Measurements from ENCODE around the gene MAPK14. TPM values are rescaled to one million over a fixed set of nuclear protein-coding genes. Genes with fewer than 3 reads are reported as not detected.

MAPK14 gene
- total and polyA plus RNA-seq, 4 donors, result 16.9 to 82.7 (median 35.9) TPM

DNA sequence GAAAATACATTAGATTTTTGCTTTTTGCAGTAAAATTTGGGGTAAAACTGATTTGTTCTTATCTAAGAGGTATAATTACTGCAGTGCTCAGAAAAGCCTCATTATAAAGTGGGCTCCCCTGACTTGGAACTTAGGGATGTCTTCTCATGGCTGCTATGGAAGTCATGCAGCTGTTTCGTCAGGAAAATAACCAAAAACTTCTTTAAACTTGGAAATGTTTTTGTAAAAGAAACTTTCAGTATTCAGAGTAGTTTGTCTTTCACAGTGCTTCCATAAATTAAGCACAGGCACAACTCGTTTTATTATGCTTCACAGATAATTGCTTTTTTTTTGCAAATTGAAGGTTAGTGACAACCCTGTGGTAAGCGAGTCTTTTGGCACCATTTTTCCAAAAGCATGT lies 6.8 kb downstream of the MAPK14 start:
- DNase-seq (ENCODE audit: low spot score), result no peak
- 77% methylated on average over 3 of the region's 3 CpGs for WGBS
- no peaks in the 10 kb centered on the region for H3K9me3 ChIP-seq (ENCODE audit: control insufficient read depth in 4 of 4, low read length in 3 of 4)
- no peak overlapping the region for H3K4me3 ChIP-seq (ENCODE audit: low read depth in 1 of 3, low read length in 3 of 3)
- no peak overlapping the region for H3K9ac ChIP-seq (ENCODE audit: low read depth in 1 of 2, low read length in 2 of 2)
- peaks cover 24 to 58% (median 30%) of the 10 kb centered on the region in 4 donors for H3K4me1 ChIP-seq (ENCODE audit: control insufficient read depth in 4 of 4, insufficient read depth in 4 of 4, low read length in 3 of 4)
- TF ChIP-seq, protein P1, sequence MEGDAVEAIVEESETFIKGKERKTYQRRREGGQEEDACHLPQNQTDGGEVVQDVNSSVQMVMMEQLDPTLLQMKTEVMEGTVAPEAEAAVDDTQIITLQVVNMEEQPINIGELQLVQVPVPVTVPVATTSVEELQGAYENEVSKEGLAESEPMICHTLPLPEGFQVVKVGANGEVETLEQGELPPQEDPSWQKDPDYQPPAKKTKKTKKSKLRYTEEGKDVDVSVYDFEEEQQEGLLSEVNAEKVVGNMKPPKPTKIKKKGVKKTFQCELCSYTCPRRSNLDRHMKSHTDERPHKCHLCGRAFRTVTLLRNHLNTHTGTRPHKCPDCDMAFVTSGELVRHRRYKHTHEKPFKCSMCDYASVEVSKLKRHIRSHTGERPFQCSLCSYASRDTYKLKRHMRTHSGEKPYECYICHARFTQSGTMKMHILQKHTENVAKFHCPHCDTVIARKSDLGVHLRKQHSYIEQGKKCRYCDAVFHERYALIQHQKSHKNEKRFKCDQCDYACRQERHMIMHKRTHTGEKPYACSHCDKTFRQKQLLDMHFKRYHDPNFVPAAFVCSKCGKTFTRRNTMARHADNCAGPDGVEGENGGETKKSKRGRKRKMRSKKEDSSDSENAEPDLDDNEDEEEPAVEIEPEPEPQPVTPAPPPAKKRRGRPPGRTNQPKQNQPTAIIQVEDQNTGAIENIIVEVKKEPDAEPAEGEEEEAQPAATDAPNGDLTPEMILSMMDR (IDR thresholded peaks at IDR 0.05; ENCODE audit: low read depth, low read length, missing input control), result no peak
- TF ChIP-seq SP1 (IDR thresholded peaks at IDR 0.05) (no peak), HNF4A (conservative IDR thresholded peaks at IDR 0.05) (no peak), RXRA (IDR thresholded peaks at IDR 0.05) (no peak), HNF4G (IDR thresholded peaks at IDR 0.05) (no peak)
- TF ChIP-seq, protein P2, sequence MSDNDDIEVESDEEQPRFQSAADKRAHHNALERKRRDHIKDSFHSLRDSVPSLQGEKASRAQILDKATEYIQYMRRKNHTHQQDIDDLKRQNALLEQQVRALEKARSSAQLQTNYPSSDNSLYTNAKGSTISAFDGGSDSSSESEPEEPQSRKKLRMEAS (IDR thresholded peaks at IDR 0.05), result no peak
- H3K36me3 ChIP-seq (ENCODE audit: control insufficient read depth in 4 of 4, insufficient read depth in 3 of 4, low read depth in 1 of 4, low read length in 3 of 4), result no peaks in the 10 kb centered on the region
- H3K27ac ChIP-seq (ENCODE audit: low read depth in 1 of 2, low read length in 2 of 2), result no peak overlapping the region
- H3K27me3 ChIP-seq (ENCODE audit: control insufficient read depth in 4 of 4, insufficient read depth in 4 of 4, low read length in 3 of 4), result no peaks in the 10 kb centered on the region

DNA sequence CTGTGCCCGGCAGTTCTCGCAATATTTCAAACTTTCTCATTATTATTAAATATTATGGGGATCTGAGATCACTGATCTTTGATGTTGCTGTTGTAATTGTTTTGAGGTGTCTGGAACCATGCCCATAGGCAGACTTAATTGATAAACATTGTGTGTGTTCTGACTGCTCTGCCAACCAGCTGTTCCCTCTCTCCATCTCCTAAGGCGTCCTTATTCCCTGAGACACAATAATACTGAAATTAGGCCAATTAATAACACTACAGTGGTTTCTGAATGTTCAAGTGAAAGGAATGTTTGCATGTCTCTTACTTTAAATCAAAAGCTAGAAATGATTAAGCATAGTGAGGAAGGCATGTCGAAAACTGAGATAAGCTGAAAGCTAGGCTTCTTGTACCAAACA lies 7.6 kb downstream of the MAPK14 start:
- H3K27me3 ChIP-seq (ENCODE audit: control insufficient read depth in 4 of 4, insufficient read depth in 4 of 4, low read length in 3 of 4), result no peaks in the 10 kb centered on the region
- no peaks in the 10 kb centered on the region for H3K9me3 ChIP-seq (ENCODE audit: control insufficient read depth in 4 of 4, low read length in 3 of 4)
- 75% methylated on average over 4 of the region's 4 CpGs for WGBS
- H3K4me3 ChIP-seq (ENCODE audit: low read depth in 1 of 3, low read length in 3 of 3), result no peak overlapping the region
- H3K36me3 ChIP-seq (ENCODE audit: control insufficient read depth in 4 of 4, insufficient read depth in 3 of 4, low read depth in 1 of 4, low read length in 3 of 4), result no peaks in the 10 kb centered on the region
- TF ChIP-seq, protein P3, sequence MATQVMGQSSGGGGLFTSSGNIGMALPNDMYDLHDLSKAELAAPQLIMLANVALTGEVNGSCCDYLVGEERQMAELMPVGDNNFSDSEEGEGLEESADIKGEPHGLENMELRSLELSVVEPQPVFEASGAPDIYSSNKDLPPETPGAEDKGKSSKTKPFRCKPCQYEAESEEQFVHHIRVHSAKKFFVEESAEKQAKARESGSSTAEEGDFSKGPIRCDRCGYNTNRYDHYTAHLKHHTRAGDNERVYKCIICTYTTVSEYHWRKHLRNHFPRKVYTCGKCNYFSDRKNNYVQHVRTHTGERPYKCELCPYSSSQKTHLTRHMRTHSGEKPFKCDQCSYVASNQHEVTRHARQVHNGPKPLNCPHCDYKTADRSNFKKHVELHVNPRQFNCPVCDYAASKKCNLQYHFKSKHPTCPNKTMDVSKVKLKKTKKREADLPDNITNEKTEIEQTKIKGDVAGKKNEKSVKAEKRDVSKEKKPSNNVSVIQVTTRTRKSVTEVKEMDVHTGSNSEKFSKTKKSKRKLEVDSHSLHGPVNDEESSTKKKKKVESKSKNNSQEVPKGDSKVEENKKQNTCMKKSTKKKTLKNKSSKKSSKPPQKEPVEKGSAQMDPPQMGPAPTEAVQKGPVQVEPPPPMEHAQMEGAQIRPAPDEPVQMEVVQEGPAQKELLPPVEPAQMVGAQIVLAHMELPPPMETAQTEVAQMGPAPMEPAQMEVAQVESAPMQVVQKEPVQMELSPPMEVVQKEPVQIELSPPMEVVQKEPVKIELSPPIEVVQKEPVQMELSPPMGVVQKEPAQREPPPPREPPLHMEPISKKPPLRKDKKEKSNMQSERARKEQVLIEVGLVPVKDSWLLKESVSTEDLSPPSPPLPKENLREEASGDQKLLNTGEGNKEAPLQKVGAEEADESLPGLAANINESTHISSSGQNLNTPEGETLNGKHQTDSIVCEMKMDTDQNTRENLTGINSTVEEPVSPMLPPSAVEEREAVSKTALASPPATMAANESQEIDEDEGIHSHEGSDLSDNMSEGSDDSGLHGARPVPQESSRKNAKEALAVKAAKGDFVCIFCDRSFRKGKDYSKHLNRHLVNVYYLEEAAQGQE (IDR thresholded peaks at IDR 0.05), result no peak
- TF ChIP-seq NR2F2 (IDR thresholded peaks at IDR 0.05), result no peak
- TF ChIP-seq, protein P1 (IDR thresholded peaks at IDR 0.05; ENCODE audit: low read depth, low read length, missing input control), result no peak
- TF ChIP-seq FOXA1 (IDR thresholded peaks at IDR 0.05), result no peak
- no peak for TF ChIP-seq GABPA (IDR thresholded peaks at IDR 0.05 in 1 of 2, conservative IDR thresholded peaks at IDR 0.05 in 1 of 2)
- H3K9ac ChIP-seq (ENCODE audit: low read depth in 1 of 2, low read length in 2 of 2), result no peak overlapping the region
- no peak overlapping the region for H3K27ac ChIP-seq (ENCODE audit: low read depth in 1 of 2, low read length in 2 of 2)
- peaks cover 27 to 52% (median 30%) of the 10 kb centered on the region in 4 donors for H3K4me1 ChIP-seq (ENCODE audit: control insufficient read depth in 4 of 4, insufficient read depth in 4 of 4, low read length in 3 of 4)
- DNase-seq (ENCODE audit: low spot score), result no peak
